Transverse colon (tissue), 4 donors: Measurements from ENCODE around the gene MCL1.

ENCODE experiments used
- POLR2A ChIP-seq: fragments of 450-650 bp; IDR thresholded peaks from one replicate; pipeline ENCODE4 v1.6.1; 2016; ENCODE audit warnings: antibody characterized with exemption, mild to moderate bottlenecking, moderate library complexity
- POLR2AphosphoS5 ChIP-seq, 3 donors: sonication (generic); formaldehyde crosslinking; IDR thresholded peaks; one replicate each; pipeline ENCODE4 v1.6.1; 2016; ENCODE audit warnings: antibody characterized with exemption in 3 of 3
- TF ChIP-seq, protein P1 (sequence below), 5 experiments: fragments of 200-600 bp in 3 of 5; fragments of 450-650 bp in 2 of 5; sonication (generic) in 3 of 5; IDR thresholded peaks; 1 replicate in 2 of 5; 2 replicates in 3 of 5; pipeline ENCODE4 v1.5.1; 2016 to 2017; ENCODE audit warnings: antibody characterized with exemption in 5 of 5, inconsistent platforms in 3 of 5, mild to moderate bottlenecking in 2 of 5, moderate library complexity in 1 of 5

DNA sequence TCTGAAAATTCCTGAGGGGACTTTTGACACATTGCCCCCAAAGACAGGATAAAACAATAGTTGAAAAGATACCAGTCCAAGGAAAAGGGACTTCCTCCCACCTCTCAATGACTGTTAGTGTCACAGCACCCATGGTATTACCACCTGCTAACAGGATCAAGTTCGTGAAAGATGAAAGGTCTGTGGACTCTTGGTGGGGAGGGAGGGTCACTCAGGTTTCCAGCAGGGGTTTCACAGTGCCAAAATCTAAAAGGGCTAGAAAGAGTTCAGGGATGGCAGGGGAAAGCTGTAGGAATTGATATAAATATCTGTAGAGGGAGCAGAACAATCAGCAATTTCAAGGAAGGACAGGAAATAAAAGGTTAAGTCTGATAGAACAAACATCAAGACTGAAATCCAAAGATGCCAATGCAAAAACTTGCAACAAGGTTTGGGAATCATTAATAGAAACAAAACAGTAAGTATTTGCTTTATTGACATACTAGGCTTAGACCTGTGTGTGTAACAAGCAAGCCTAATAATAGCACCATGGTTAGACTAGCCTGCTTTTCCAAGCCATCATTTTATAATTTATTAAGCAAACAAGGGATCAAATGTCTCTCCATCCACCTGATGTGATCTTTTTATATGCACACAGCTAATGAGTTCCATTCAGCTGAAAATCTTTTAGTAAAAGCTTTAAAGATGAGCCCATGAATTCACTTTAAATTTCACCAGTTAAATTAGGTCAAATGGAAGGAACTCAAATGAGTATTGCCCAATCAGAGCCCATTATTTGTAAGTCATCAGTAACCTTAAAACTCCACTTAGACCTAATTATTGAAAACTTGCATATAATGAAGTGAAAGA lies 3.7 kb downstream of the MCL1 start:
- TF ChIP-seq POLR2AphosphoS5 (IDR thresholded peaks at IDR 0.05): peak in 2 of 3 donors; percentile 2 to 69
- TF ChIP-seq, protein P1, sequence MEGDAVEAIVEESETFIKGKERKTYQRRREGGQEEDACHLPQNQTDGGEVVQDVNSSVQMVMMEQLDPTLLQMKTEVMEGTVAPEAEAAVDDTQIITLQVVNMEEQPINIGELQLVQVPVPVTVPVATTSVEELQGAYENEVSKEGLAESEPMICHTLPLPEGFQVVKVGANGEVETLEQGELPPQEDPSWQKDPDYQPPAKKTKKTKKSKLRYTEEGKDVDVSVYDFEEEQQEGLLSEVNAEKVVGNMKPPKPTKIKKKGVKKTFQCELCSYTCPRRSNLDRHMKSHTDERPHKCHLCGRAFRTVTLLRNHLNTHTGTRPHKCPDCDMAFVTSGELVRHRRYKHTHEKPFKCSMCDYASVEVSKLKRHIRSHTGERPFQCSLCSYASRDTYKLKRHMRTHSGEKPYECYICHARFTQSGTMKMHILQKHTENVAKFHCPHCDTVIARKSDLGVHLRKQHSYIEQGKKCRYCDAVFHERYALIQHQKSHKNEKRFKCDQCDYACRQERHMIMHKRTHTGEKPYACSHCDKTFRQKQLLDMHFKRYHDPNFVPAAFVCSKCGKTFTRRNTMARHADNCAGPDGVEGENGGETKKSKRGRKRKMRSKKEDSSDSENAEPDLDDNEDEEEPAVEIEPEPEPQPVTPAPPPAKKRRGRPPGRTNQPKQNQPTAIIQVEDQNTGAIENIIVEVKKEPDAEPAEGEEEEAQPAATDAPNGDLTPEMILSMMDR (IDR thresholded peaks at IDR 0.05): no peak
- no peak for TF ChIP-seq POLR2A
